ACHN (cell line): ENCODE results near the gene UBQLNL.

Source experiments
- DNase-seq: peaks from one replicate; pipeline ENCODE4 v3.0.0-alpha.2; 2015
- in situ Hi-C: cut with HindIII; loops from 2 replicates; pipeline ENCODE4 v1.10.0; 2017; ENCODE audit warnings: low sequenced_read_pairs, low pct_ligation_motif_present, low pct_unique_long_range_greater_than_20kb

The UBQLNL gene, protein sequence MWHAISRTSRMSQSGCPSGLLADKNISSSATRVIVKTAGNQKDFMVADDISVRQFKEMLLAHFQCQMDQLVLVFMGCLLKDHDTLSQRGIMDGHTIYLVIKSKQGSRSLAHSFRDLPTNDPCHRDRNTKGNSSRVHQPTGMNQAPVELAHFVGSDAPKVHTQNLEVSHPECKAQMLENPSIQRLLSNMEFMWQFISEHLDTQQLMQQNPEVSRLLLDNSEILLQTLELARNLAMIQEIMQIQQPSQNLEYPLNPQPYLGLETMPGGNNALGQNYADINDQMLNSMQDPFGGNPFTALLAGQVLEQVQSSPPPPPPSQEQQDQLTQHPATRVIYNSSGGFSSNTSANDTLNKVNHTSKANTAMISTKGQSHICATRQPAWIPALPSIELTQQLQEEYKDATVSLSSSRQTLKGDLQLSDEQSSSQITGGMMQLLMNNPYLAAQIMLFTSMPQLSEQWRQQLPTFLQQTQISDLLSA

DNA sequence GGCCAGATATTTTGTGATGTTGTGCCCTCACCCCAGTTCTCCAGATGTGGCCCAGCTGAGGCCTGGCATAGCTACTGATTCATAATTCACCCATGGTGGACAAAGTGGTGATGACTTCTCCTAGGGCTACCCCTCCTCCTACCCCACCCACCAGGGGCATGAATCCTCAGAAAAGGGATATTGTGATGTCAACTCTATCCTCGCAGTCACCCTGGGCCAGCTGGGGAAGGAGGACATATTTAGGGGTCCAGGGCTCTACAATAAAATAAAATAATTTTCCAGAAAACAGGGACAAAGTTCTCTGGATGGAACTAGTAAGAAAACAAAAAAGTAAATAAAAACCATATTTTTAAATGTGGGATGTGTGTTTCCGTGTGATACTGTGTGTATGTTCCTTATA lies at the start of gene UBQLNL:
UBQLNL (minus strand) TSS at position 101 of the 400 bp plus-strand sequence. CDS start 258 bp downstream, outside the sequence.
- in situ Hi-C loops = no loop called here

DNA sequence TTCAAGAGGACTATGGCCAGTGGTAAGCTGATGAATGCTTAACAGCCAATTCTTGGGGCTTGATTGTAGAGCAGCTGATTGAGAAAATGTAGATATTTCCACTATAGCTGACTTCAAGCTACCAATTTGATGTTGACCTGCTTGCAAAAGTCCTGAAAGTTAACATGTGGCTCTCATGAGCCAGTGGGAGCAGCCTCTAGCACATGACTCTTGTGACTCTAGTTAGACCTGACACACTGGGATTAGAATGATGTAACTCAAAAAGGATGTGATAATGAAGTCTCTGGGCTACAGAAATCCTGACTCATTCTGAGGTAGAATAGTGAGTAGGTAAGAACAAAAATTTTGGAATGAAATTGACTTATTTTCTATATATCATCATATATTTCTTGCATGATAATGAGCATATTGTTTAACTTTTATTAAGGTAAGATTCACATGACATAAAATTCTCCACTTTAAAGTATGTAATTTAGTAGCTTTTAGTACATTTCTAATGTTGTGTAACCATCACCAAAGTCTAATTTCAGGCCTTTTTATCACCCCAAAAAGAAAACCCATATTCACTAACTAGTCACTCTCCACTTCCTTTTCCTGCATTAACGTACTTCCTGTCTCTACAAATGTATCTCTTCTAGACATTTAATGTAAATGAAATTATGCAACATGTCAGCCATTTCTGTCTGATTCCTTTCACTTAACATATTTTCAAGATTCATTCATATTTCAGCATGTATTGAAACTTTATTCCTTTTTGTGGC lies 47.9 kb upstream of the UBQLNL start:
- in situ Hi-C loops = no loop called here
- DNase-seq = no peak

More for the DNA sequence above, at the start of gene UBQLNL:
- DNase-seq = no peak

DNA sequence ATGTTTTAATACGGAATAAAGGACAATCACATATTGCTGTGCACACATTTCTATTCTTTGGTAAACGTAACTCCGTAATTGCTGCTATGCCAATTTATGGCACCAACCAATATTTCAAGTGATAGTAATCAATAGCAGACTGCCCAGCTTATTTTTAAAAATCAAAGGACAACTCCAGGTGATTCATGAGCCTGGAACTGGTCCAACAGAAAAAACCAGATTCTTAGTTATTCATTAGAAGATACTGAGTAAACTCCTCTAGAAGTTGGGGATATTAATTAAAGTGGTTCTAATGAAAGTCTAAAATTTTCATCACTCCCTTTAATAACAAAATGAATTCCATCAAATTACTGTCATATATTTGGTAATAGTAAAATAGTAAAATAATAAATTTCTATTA lies 41.3 kb upstream of the UBQLNL start:
- DNase-seq = no peak
- in situ Hi-C loops = no loop called here

GRCh38 chr11:5556596-5557188 lies 40.2 kb upstream of the UBQLNL start:
- in situ Hi-C loops = no loop called here
- DNase-seq = no peak

- in situ Hi-C loops = no loop called here
- peak; percentile 10 for DNase-seq
Measured at GRCh38 chr11:5553343-5553742, 36.8 kb upstream of the UBQLNL start.

GRCh38 chr11:5550440-5551095 lies 34.1 kb upstream of the UBQLNL start:
- peak; percentile 70 for DNase-seq
- in situ Hi-C loops = no loop called here

GRCh38 chr11:5548440-5548839 lies 31.9 kb upstream of the UBQLNL start, which contains the start of gene OR52H1:
Gene OR52H1, minus strand, starts transcription at chr11:5548540. Its CDS starts 3,035 bp downstream, at chr11:5545505.
- in situ Hi-C loops = no loop called here
- DNase-seq = no peak

DNA sequence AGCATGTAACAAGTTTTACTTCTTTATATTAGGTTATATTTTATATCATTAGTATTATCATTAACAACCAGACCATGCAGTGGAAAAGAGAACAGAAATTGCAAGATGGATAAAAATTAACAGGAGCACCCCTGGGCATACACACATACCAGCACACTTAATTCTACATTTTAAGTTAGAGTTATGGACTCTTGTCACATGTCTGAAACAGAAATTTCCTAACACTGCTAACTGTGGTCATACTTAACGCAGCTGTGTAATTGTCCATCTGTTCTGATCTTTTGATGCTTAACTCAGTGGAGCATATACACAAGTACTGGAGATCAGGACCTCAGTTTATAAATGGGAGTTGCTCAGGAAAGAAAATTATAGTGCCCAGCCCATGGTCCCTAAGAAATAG lies 31.5 kb upstream of the UBQLNL start:
- DNase-seq = no peak
- in situ Hi-C loops = no loop called here

DNA sequence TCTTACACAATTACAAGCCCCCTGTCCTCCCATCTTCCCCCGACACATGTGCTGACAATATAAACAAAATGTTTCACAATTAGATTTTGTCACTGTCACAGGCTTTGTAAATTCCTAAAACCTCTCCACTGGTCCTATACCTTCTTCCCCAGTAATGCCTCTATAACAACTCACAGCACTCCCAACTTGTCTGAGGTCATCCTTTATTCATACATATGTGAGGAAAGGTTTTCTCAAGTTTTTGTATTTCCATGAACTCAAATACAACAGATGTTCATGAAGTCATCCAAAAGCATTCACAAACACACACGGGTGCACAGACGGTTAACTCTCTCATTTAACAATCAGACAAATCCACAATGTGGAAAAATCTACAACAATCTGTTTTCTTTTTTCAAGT lies 30.0 kb upstream of the UBQLNL start:
- in situ Hi-C loops = no loop called here
- no peak for DNase-seq

GRCh38 chr11:5541427-5541826 lies 24.9 kb upstream of the UBQLNL start:
- no peak for DNase-seq
- in situ Hi-C loops = no loop called here

- no peak for DNase-seq
- in situ Hi-C loops = no loop called here
Measured at GRCh38 chr11:5536482-5536881, 20.0 kb upstream of the UBQLNL start.

GRCh38 chr11:5534046-5534445 lies 17.5 kb upstream of the UBQLNL start:
- no peak for DNase-seq
- in situ Hi-C loops = no loop called here

- no peak for DNase-seq
- in situ Hi-C loops = no loop called here
Measured at GRCh38 chr11:5531053-5531831, 14.7 kb upstream of the UBQLNL start.

- in situ Hi-C loops = no loop called here
- no peak for DNase-seq
Measured at GRCh38 chr11:5528495-5528894, 12.0 kb upstream of the UBQLNL start.

- no peak for DNase-seq
- in situ Hi-C loops = no loop called here
Measured at GRCh38 chr11:5527716-5528115, 11.2 kb upstream of the UBQLNL start.

DNA sequence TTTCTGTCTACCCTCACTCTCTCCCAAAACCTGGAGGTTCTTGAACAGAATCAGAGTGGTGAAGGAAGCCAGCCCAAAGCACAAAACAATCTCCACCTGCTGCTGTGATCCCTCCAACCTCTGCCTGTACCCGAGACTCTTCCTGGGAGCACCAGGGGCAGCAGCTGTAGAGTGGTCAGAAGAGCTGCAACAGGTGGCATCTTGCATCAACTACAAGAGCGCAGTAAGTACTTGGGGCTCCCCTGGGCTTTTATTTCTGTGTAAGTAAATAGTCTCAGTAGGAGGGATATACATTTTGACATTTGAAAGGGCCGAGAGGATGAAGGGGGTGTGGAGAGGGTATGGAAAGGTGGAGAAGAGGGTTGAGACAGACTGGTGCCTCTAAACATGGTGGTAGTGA lies 8.3 kb upstream of the UBQLNL start:
- in situ Hi-C loops = no loop called here
- no peak for DNase-seq

- no peak for DNase-seq
- in situ Hi-C loops = no loop called here
Measured at GRCh38 chr11:5522308-5522707, 5.8 kb upstream of the UBQLNL start.

GRCh38 chr11:5521540-5521939 lies 5.0 kb upstream of the UBQLNL start:
- in situ Hi-C loops = no loop called here
- no peak for DNase-seq
